SU-DHL-6 (cell line): ENCODE measurements around the gene FBXO42.

ENCODE experiments used
- EZH2phosphoT487 ChIP-seq: fragments of 200-600 bp; sonication (generic), shearing (Covaris generic); conservative IDR thresholded peaks from 2 replicates; pipeline ENCODE4 v1.6.1; 2018; ENCODE audit warnings: mild to moderate bottlenecking, antibody characterized with exemption, low read length, moderate library complexity, mixed read lengths
- TF ChIP-seq, protein P1 (sequence below): fragments of 200-600 bp; sonication (generic); IDR thresholded peaks from one replicate; pipeline ENCODE4 v1.5.1; 2017; ENCODE audit warnings: antibody characterized with exemption, mild to moderate bottlenecking, low read length, moderate library complexity; ENCODE audit not compliant: insufficient read depth, poor library complexity, severe bottlenecking

DNA sequence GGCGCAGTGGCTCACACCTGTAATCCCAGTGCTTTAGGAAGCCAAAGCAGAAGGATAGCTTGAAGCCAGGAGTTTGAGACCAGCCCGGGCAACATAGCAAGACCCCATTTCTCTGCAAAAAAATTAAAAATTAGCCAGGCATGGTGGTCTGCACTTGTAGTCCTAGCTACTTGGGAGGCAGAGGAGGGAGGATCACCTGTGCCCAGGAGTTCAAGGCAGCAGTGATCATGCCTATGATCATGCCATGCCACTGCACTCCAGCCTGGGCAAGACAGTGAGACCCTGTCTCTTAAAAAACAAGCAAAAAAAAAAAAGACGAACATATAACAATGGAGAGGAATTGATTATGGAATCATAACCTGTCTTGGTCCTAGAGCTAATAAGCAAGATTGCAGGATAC lies 45.1 kb downstream of the FBXO42 start:
- TF ChIP-seq, protein P1, sequence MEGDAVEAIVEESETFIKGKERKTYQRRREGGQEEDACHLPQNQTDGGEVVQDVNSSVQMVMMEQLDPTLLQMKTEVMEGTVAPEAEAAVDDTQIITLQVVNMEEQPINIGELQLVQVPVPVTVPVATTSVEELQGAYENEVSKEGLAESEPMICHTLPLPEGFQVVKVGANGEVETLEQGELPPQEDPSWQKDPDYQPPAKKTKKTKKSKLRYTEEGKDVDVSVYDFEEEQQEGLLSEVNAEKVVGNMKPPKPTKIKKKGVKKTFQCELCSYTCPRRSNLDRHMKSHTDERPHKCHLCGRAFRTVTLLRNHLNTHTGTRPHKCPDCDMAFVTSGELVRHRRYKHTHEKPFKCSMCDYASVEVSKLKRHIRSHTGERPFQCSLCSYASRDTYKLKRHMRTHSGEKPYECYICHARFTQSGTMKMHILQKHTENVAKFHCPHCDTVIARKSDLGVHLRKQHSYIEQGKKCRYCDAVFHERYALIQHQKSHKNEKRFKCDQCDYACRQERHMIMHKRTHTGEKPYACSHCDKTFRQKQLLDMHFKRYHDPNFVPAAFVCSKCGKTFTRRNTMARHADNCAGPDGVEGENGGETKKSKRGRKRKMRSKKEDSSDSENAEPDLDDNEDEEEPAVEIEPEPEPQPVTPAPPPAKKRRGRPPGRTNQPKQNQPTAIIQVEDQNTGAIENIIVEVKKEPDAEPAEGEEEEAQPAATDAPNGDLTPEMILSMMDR: no peak
- no peak for TF ChIP-seq EZH2phosphoT487
